ENCODE measurements around the gene PSMC4.
"Not testable (repeated sequence)": the region's sequence is repeated elsewhere in the genome, so short reads cannot be mapped to it uniquely, and the experiment has no call there.

PSMC4 gene

DNA sequence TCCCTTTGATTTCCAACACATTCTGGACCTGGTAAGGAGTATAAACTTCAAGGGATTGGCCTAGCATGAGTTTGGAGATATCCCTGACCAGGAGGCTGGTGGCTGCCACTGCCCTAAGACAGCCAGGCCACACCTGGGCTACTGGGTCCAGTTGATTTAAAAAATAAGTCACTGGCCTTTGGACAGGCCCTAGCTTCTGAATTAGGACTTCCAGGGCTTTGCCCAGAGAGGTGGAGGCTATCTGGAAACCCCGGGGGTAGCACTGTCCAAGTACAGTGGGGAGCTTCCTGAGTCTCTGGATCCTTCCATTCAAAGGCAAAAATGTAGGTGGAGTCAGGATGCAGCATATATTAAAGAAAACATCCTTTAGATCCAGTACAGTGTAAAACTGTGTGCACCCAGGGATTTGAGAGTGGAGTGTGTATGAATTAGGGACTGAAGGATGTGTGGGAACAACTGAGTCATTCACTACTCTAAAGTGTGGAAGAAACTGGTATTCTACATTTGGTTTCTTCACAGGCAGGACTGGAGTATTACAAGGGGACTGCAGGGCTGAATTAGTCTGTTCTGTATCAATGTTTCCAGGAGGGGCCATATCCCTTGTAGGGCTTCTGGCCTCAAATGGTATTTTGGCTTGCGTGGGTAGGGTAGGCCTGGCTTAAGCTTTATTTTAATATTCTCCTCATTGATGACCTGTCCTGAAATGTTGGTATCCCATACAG is 21.8 kb upstream of the PSMC4 start:
- DNase-seq, result no peak

DNA sequence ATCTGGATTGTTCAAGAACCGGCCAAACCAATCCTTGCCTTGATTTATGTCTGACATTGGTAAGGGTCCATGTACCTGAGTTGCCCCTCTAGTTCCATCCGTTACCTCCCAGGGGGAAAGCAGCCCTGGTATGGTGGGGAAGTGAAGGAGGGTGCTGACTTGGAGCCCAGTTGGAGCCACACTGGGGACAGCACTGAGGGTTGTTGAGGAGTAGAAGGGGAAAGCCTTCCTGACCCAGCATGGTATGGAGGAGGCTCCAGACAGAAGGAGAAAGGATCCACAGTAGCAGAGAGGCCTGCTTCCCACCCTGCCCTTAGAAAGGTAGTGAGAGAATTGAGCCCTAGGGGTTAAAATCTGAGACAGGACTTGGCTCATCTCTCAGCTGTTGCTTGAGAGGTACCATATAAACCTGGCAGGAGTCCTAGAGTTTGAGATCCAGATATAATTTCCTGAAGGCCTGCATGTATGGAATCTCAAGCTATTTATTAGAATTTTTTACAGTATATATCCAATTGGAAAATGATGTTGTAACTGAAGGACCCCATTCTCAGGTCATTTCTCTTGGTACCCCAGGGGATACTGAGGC is 19.8 kb upstream of the PSMC4 start:
- DNase-seq, result no peak

DNA sequence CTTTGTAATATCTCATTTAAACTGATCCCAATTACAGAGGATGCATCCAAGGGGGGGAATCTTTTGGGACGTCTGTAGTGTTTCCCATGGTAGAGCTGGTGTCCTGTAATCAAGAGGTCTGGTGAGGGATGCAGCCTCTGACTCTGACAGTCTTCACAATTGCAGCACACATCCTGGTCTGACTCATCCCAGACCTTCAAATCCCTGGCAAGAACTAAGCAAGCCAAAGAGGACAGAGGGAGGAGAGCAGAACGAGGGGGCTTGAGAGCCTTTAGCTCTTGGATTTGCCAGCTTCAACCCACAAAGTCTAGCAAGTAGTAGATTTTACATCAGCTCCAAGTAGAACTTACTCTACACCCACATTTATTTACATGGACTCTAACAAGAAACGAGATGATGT is 19.3 kb upstream of the PSMC4 start:
- DNase-seq, result no peak

DNA sequence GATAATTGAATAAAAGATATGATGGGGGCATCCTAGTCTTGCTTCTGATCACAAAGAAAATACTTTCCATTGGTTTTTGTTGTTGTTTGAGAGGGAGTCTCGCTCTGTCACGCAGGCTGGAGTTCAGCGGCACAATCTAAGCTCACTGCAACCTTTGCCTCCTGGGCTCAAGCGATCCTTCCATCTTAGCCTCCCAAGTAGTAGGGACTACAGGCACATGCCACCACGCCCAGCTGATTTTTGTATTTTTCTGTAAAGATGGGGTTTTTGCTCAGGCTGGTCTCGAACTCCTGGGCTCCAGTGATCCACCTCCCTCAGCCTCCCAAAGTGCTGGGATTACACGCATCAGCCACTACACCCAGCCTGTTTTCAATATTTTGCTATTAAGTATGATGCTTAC is 17.1 kb upstream of the PSMC4 start:
- no peak for DNase-seq

DNA sequence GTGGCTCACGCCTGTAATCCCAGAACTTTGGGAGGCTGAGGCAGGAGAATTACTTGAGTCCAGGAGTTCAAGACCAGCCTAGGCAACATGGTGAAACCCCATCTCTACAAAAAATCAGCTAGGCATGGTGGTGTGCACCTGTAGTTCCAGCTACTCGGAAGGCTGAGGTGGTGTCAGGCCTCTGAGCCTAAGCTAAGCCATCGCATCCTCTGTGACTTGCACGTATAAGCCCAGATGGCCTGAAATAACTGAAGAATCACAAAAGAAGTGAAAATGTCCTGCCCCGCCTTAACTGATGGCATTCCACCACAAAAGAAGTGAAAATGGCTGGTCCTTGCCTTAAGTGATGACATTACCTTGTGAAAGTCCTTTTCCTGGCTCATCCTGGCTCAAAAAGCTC is 13.1 kb upstream of the PSMC4 start:
- not testable (repeated sequence) for DNase-seq

DNA sequence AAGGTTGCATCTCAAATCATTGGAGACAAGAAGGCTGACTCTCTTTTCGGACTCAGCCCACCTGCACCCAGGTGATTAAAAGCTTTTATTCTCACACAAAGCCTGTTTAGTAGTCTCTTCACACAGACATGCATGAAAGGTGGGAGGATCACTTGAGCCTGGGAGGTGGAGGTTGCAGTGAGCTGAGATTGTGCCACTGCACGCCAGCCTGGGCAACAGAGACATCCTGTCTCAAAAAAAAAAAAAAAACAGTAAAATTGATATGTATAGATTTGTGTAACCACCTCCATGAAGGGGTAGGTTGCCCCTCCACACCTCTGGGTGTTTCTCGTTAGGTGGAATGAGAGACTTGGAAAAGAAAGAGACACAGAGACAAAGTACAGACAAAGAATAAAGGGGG is 12.0 kb upstream of the PSMC4 start:
- not testable (repeated sequence) for DNase-seq

DNA sequence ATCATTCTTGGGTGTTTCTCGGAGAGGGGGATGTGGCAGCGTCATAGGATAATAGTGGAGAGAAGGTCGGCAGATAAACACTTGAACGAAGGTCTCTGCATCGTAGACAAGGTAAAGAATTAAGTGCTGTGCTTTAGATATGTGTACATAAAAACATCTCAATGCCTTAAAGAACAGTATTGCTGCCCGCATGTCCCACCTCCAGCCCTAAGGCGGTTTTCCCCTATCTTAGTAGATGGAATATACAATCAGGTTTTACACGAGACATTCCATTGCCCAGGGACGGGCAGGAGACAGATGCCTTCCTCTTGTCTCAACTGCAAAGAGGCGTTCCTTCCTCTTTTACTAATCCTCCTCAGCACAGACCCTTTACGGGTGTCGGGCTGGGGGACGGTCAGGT is 11.6 kb upstream of the PSMC4 start:
- not testable (repeated sequence) for DNase-seq

DNA sequence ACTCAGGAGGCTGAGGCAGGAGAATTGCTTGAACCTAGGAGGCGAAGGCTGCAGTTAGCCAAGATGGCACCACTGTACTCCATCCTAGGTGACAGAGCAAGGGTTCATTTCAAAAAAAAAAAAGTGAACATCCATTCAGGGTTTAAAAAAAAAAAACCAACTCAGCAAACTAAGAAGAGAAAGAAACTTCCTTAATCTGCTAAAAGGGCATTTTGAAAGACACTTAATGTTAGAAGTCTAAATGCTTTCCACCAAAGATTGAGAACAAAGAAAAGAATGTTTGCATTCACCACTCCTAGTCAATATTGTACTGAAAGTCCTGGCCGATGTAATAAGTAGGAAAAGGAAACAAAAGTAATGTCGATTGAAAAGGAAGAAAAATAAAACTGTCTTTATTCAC is 7.1 kb upstream of the PSMC4 start:
- no peak for DNase-seq

DNA sequence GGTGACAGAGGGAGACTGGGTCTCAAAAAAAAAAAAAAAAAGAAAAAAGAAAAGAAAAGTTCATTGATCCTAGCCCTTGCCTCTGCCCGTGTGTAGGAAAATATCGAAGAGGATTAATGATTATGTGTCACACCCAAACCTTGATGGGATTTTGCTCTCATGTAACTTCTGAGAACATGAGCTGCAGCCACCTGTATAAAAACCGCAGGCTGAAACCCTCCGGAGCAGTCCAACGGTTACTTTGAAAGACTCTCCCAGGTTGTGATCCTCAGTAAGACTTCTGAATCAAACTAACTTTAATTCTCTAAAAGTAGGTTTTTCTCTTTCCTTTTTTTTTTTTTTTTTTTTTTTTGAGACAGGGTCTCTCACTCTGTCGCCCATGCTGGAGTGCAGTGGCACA is 4.3 kb upstream of the PSMC4 start:
- no peak for DNase-seq

DNA sequence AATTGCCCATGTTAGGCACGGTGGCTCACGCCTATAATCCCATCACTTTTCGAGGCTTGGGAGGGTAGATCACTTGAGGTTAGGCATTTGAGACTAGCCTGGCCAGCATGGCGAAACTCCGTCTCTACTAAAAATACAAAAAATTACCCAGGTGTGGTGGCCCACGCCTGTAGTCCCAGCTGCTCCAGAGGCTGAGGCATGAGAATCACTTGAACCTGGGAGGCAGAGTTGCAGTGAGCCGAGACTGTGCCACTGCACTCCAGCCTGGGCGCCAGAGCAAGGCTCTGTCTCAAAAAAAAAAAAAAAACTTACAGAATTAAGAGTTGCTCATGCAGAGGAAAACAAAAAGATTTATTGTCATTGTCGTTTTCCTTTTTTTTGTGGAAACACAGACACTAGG is 3.4 kb upstream of the PSMC4 start:
- DNase-seq, result no peak

DNA sequence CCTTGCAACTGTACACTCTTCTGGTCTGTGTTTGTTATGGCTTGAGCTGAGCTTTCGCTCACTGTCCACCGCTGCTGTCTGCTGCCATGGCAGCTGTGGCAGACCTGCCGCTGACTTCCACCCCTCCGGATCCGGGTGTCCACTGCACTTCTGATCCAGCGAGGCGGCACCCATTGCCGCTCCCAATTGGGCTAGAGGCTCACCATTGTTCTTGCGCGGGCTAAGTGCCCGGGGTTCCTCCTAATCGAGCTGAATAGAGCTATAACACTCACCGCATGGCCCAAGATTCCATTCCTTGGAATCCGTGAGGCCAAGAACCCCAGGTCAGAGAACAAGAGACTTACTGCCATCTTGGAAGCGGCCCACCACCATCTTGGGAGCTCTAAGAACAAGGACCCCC is 2.2 kb upstream of the PSMC4 start:
- DNase-seq, result no peak

DNA sequence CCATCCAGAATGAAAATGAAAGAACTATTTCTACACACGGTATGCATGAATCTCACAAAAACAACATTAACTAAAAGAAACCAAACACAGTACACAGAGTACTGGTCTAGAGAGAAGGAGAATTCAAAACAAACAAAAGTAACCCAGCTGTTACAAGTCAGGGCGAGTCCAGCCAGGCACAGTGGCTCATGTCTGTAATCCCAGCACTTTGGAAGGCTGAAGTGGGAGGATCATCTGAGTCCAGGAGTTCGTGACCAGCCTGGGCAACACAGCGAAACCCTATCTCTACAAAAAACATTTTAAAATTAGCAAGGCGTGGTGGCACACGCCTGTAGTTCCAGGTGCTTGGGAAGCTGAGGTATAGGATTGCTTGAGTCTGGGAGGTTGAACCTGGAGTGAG is 1.7 kb upstream of the PSMC4 start:
- DNase-seq, result no peak

DNA sequence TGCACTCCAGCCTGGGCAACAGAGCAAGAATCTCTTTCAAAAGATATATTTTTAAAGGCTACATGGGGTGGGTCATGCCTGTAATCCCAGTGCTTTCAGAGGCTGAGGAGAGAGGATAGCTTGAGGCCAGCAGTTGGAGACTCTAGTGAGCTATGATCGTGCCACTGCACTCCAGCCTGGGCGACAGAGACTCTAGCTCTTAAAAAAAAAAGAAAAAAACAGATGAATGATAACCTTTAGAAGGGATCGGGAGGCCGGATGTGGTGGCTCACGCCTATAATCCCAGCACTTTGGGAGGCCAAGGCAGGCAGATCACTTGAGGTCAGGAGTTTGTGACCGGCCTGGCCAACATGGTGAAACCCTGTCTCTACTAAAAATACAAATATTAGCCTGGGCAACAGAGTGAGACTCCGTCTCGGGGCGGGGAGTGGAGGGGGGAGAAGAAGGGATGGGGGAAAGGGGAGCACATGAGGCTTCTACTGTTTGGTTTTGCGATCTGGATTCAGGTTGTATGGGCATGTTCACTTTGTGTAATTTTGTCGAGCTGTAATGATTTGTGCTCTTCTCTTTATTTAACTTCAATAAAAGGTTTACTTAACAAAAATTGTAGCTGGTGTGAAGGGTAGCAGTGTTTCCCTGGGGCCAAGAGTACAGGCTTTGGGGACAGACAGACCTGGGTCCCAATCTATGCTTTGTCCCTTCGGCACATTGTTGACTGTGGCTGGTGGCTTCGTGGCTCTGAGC is 1.1 kb upstream of the PSMC4 start:
- no peak for DNase-seq

DNA sequence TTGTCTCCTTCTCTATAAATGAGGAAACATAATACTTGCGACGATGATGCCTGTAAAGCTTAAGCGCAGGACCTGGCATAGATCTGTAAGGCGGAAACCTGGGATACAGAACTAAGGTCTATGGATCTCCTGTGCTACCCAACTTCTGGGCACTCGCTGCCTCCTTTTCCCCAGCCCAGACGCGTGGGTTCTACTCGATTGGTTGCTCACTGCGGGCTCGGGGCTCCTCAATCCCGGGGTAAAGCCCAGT is 615 bp upstream of the PSMC4 start:
- DNase-seq, result no peak

DNA sequence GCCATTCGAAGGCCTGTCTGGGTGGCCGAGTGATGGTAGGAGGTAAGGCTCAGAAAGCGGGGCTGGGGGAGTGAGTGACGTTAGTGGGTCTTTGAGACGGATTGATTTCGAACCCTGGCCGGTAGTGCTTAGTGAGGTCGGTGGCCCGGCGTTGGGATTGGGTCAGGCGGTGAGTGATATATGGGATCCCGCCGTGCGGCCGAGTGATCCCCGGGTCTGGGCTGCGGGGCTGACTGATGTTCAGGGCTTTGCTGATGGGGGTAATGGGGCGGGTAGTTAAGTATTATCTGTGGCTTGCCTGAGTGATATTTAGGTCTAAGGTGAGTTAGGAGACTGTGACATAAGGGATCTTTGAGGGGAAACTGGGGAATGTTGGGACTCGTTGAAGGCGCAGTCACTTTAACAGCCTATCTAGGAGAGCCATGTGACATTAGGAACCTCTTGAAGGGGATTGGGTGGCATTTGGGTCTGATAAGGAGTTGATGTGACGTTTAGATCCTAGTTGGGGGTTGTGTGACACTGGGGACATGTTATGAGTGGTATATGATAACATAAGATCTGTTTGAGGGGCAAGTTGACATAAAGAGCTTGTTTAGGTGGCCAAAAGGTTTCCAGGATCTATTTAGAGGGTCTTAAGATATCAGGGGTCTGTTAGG is 543 bp downstream of the PSMC4 start:
- peak; percentile 53 for DNase-seq

DNA sequence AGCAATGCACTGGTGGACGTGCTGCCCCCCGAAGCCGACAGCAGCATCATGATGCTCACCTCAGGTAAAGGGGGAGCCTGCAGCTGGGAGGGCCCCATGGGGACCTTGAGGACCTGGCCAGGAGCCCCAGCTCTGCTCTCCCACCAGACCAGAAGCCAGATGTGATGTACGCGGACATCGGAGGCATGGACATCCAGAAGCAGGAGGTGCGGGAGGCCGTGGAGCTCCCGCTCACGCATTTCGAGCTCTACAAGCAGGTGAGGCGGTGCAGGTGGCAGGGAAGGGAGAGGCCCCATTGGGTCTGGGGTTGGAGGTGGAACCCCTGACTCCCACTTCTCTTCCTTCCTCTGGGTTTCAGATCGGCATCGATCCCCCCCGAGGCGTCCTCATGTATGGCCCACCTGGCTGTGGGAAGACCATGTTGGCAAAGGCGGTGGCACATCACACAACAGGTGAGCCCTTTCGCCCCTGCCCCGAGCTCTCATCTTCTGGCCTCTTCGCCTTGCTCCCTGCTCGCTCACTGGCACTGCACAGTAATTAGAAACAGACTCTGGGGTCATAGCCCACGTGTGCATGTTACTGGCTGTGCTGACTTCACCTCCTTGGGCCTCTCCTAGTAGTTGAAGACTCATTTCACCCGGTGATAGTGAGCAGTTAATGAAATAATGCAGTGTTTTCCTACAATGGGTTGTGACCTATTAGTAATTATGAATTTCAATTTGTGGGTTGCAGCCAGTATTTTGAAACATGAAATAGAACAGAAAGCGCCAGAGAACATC is 3.6 kb downstream of the PSMC4 start:
- DNase-seq, result no peak

DNA sequence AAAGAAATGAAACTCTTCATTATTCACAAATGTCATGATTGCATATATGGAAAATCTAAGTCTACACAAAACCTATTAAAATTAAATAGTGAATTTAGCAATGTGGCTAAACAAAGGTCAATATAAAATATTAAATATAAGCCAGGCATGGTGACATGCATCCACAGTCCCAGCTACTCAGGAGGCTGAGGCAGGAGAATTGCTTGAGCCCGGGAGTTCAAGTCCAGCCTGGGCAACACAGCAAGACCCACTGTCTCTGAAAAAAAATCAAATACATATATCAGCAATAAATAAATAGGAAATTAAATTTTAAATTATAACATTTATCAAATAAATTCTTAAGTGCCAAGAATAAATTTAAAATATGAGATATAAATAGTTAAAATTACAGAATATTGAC is 11.9 kb downstream of the PSMC4 start:
- no peak for DNase-seq

DNA sequence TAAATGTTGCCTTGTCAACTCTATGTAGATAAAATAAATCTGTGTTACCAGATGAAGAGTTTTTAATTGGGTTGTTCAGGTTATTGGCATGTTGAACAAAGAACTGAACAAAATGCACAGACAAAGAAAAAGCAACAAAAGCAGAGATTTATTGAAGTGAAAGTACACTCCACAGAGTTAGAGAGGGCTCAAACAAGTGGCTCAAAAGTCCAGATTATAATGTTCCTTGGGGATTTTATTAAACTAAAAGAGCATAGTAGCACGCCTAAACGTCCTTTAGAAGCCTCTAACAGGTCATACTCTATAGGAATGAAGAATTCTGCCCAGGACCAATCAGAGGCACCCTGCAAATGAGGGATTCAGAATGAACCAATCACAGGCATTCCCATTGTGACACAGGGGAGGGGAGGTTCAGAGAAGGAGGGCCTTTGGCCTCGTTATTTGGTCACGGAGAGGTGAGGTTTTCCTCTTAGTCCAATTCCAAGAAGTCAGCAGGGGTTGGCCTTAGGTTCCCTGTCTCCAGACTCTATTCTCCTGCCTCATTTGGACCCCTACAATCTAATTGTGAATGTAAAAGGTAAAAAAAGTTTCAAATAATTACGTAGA is 12.8 kb downstream of the PSMC4 start:
- no peak for DNase-seq

DNA sequence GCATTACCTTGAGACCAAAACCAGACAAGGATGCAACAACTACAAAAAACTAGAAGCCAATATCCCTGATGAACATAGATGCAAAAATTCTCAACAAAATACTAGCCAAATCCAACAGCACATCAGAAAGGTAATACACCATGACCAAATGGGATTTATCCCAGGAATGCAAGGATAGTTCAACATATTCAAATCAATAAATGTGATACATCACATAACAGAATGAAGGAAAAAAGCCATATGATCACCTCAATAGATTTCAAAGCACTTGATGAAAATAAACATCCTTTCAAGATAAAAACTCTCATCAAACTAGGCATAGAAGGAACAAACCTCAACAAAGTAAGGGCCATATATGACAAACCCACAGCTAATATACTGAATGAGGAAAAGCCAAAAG is 15.7 kb downstream of the PSMC4 start:
- DNase-seq, result no peak

DNA sequence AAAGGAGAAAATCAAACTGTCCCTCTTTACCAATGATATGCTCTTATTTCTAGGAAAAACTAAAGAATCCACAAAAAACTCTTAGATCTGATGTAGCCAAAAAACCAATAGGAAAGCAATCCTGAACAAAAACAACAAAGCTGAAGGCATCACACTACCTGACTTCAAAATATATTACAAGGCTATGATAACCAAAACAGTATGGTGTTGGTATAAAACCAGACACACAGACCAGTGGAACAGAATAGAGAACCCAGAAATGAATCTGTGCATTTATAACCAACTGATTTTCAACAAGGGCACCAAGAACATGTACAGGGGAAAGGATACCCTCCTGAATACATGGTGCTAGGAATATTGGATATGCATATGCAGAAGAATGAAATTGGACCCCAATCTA is 16.2 kb downstream of the PSMC4 start:
- DNase-seq, result no peak

DNA sequence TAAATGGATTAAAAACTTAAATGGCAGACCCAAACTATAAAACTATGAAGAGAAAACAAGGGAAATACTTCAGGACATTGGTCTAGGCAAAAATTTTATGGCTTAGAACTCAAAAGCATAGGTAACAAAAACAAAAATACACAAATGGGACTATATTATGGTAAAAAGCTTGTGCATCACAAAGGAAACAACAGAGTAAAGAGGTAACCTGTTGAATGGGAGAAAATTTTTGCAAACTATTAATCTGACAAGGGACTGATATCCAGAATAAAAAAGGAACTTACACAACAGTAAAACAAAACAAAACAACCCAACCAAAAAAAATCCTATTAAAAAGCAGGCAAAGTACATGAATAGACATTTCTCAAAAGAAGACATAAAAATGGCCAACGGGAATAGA is 16.6 kb downstream of the PSMC4 start:
- no peak for DNase-seq

DNA sequence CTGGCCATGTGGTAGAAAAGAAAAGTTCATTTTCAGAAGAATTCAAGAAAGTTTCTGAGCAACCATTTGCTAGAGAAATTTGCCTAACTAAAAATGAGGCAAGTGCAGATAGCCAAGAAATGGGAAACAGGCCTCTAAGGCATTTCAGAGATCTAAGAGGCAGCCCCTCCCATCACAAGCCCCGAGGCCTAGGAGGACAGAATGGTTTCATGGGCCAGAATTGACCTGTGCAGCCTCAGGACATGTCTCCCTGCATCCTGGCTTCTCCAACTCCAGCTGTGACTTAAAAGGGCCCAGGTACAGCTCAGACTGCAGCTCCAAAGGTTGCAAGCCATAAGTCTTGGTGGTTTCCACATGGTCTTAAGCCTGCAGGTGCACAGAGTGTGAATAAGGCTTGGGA is 22.6 kb downstream of the PSMC4 start:
- DNase-seq, result no peak

DNA sequence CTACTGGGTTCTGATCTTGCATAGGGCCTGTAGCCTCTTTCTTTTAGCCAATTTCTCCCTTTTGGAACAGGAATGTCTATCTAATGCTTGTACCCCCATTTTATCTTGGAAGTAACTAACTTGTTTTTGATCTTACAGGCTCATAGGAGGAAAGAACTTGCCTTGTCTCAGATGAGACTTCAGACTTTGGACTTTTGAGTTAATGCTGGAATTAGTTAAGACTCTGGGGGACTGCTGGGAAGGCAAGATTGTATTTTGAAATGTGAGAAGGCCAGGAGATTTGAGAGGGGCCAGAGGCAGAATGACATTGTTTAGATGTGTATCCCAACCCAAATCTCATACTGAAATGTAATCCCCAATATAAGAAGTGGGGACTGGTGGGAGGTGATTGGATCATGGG is 23.4 kb downstream of the PSMC4 start:
- DNase-seq, result no peak
